Measurements from ENCODE around the gene SMAD7.

The SMAD7 gene

DNA sequence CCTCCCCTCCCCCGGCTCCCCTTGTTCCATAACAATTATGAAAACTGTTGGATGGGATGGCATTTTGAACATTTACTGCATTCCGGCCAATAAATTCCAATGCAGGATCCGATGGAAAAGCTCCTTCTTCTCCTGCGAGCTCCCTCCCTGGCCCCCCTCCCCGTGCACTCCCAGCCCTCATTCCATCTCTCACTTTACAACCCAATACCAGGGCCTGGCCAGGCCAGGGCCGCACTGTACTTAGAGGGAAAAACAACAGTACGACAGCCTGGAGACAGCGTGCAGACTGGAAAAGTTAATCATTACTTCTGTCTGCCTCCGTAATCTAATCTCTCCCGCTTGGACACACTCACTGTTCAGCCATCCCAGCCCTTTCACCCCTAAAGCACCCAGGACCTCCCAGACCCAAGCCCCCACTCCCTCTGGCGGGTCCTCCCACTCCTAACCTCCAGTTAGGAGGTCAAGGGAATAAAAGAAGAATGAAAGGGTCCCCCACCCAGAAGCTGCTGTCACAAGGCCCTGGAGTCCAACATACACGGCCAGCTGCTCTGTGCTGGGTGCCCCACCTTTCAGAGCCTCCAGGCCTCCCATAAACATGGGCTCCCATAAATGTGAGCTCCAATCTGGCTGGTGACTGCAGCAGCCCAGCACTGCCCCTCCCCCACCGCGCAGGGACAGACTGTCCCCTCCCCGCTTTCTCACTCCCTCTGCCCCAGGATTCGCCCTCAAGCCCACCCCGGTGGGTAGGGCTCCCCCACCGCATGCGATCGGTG, 20.6 kb downstream of the SMAD7 start:
- no peak for DNase-seq

GRCh38 chr18:48929212-48929612, 21.6 kb downstream of the SMAD7 start:
- DNase-seq: no peak

DNA sequence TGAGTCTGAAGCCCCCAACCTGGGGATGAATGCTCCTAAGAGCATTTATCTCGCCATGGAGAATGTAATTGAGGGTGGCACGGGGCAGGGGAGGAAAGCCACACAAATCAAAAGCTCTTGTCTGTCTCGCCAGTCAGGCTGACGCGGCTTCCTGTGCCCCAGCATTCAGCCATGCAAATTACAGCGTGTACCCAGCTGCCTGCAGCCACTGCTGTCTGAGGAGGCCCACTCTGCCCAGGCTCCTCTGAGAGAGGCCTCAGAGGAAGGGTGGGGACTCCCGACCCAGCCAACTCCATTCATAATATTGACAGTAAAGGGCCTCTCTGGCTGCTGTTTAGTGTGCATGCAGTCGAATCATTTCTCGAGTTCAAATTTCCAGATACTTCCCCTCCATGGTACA, 22.0 kb downstream of the SMAD7 start:
- no peak for DNase-seq

DNA sequence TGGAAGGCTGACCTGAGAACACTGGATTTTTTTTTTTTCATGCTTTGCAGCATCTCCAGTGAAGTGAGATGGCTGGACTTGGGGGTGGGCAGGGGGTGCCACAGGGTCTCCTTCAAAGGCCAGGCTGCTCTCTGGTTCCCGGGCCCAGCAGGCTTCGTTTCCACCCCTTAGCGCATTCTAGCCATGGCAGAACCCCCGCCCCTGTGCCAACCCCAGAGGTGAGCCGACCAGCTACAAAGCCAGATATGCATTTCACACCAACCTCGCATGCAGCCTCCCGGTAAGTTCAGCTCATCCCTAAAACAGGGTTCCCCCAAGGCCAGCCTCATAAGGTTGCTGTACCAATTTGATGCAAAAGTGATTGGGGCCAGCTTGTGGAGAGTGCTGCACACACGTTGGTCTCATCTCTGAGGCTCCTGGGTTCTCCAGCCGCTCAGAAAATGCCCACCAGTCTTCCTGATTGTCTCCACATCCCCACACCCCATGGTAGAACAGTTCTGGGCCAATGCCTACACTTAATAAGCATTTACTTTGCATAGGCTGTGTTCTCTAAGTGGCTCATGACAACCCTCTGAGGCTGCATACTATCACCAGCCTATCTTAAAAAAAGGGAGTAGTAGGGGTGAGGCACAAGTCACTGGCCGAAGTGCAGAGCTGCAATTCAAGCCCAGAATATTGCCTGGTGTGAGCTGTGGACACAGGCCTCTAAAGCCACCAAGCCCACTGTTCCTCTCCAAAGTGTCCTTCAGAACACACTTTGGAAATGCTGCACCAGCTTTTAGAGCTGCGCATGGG, 23.3 kb downstream of the SMAD7 start:
- DNase-seq: no peak

- DNase-seq: no peak
These were observed 24.3 kb downstream of the SMAD7 start for GRCh38 chr18:48926420-48926857.

- no peak for DNase-seq
These were observed 25.3 kb downstream of the SMAD7 start for GRCh38 chr18:48925491-48925780.

DNA sequence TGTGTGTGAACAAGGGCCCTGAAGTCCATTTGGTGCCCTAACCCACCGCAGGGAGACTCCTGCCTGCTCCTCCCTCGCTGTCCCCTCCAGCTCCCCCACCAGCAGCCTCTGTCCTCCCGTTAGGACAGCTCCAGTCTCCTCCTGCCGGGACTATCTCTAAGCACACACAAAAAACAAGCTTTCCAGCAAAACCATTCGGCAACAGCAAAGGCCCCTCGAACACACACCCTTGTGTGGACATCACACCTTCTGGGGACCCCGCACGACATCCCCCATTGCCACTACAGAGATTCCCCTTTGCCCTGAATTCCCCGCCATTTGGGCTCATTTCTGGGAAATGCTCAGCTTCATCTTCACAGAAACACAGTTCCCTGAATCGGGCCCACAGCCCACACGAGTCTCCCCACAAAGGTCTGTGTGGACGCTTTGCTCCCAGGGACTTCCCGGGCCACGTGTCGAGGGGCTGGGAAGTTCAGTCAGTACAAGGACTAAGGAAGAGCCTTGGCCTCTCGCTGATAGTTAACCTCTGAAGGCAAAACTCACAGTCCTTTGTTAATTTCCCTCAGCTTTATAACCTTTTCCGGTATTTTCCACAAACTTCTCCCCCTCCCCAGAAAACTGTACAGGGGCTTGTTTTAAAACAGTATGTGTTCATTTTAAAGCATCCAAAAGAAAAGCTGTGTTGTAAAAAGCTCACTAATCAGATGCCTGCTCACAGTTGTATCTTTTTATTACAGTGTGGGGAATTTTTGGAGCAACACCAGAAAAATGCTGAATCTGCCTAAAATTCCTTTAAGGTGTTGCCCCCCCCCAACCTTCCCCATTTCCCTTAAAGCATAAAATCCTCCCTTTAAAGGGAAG, 25.9 kb downstream of the SMAD7 start:
- no peak for DNase-seq

- DNase-seq: no peak
These were observed 26.8 kb downstream of the SMAD7 start for GRCh38 chr18:48923746-48924629.

- peak in 1 of 2 experiments; percentile 57 for DNase-seq
These were observed 27.7 kb downstream of the SMAD7 start for GRCh38 chr18:48922801-48923730.

- DNase-seq: no peak
These were observed 28.5 kb downstream of the SMAD7 start for GRCh38 chr18:48922226-48922800.

DNA sequence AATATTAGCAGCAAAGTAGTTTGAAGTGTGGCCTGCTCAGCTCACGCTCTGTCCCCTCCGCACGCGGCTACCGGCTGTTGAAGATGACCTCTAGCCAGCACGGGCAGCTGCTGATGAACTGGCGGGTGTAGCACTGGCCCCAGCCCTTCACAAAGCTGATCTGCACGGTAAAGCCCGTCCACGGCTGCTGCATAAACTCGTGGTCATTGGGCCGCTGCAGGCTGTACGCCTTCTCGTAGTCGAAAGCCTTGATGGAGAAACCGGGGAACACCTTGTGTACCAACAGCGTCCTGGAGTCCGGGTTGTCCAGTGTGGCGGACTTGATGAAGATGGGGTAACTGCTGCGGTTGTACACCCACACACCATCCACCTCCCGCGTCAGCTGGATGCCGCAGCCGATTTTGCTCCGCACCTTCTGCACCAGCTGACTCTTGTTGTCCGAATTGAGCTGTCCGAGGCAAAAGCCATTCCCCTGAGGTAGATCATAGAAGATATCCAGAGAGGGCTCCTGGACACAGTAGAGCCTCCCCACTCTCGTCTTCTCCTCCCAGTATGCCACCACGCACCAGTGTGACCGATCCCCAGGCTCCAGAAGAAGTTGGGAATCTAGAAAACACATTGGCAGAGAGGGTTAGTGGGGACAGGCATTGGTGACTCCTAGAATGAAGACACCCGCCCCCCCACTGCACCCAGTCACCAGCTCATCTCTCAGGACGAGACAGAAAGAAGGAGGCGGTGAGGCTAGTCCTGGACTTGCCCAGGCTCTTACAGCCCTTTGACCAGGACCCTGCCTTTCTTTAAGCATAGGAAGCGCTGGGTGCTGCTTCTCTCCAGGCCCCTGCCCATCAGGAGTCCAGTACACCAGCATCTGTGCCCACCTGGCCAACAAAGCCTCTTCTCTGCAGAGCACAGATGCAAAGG, 29.2 kb downstream of the SMAD7 start:
- DNase-seq: no peak

- no peak for DNase-seq
These were observed 30.2 kb downstream of the SMAD7 start for GRCh38 chr18:48920408-48921038.

- no peak for DNase-seq
These were observed 31.2 kb downstream of the SMAD7 start for GRCh38 chr18:48919547-48919946.

DNA sequence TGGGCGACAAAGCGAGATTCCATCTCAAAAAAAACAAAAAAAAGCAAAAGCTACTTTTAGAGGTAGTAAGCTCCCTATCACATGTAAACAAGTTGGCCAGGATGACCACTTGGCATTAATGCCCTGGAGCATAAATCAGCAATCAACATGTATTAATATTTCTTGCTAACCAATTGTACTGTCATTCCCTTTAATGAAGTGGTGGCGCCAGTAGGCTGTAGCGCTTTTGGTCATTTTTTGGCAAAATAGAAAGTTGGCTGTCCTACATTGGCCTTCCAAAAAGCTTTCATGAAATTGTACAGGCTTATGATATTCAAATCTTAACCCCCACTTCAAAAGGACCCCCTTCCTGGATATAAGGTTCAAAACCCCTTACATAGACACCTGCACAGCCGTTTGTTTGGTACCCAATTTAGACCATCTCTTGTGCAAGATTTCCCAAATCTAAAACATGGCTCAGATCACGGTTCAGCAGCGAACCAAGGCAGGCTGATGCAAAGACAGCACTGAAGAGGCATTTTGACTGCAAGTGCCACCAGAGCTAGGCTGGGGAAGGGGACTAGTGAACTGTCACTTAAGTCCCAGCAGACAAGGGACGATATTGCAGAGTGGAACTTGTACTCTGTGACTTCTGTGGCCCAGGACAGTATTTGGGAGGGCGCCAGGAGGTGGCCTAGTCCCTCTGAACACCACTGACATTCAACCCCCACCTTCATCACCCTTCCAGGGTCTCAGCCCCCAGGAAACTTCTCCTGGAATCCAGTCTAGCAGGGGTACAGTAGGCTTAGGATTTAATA, 31.9 kb downstream of the SMAD7 start:
- no peak for DNase-seq

- DNase-seq: no peak
These were observed 32.9 kb downstream of the SMAD7 start for GRCh38 chr18:48917579-48918517.

DNA sequence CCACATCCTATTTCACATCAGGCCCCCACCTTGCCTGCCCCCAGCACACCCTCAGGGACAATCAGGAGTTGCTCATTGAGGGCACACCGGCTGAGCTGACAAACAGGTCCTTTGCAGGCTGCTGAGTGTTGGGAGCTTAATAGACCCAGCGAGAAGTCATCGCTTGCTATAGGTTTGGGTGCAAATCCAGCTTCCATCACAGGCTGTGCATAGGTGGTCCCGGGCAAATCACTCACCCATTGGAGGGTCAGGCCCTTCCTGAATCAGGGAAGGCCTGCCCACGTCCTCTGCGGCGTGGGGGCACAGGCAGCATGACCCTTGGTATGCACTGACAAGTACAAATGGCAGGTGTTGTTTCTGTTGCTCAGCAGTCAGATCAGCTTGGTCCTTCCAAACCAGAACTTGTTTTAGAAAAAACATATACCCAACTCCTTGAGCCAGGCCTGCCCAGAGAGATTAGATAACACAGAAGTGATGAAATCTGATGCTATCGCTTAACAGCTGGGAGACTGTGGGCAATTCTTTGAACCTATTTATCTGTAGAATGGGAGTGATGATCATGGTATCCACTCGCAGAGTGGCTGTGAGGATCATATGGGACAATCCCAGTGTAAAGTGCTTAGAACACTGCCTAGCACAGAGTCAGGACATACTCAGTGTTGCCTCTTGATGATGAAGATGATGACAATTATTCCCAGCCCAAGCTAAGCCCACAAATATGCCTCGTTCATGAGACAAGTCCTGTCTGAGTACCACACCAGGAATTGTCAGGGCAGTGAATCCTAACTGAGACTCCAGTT, 34.9 kb downstream of the SMAD7 start:
- no peak for DNase-seq

Data from SW 1271 (cell line).